Stromal cell of bone marrow (primary cell): ENCODE data around the gene LRP4.

Source experiments
- DNase-seq: peaks from one replicate; pipeline ENCODE4 v3.0.0-alpha.2; 2012; ENCODE audit warnings: low read depth

The LRP4 gene

DNA sequence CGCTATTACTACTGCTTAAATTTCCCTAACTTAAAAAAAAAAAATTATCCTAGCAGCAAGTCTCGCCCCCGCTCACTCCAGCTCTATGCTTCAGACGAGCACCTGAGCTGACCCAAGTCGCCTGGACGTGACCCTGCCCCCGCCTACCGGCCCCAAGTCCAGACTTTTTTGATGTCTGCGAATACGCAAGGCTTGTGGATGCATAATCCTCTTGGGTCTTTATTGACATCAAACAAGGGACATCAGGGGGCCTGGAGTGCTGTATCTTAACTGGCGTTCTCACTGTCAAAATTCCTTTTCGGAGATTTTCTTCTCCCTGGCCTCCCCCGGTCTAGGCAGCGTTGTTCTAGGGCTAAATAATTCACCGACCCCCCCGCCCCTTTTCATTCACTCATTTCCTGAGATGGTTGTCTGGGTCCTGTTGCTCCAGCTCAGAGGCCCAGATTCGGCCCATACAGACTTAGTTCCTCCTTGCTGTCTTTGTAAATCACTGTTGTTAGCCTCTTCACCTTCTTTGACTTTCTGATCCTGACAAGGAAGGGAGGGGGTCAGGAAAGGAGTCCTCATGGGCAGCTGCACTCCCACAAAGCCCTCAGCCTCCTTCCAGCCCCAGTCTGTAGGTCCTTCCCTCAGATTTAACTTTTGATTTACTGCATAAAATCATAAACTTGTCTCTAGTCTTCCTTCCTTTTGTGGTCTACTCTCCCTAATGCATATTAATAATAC lies 601 bp upstream of the LRP4 start:
- DNase-seq, result no peak

DNA sequence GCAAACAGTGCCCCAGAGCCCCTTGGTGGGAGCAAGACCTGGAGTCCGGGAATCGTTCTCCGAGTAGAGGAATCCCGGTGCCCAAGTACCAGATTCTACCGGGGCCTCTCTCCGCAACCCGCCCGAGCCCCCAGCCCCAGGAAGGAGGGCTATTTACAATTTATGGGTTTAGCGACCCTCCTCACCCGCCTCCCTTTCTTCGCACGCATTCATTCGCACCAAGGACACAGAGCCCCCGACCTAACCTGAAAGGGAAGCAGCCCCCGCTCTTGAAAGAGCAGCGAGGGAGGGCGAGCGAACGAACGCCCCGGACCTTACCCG lies 628 bp downstream of the LRP4 start:
- no peak for DNase-seq

DNA sequence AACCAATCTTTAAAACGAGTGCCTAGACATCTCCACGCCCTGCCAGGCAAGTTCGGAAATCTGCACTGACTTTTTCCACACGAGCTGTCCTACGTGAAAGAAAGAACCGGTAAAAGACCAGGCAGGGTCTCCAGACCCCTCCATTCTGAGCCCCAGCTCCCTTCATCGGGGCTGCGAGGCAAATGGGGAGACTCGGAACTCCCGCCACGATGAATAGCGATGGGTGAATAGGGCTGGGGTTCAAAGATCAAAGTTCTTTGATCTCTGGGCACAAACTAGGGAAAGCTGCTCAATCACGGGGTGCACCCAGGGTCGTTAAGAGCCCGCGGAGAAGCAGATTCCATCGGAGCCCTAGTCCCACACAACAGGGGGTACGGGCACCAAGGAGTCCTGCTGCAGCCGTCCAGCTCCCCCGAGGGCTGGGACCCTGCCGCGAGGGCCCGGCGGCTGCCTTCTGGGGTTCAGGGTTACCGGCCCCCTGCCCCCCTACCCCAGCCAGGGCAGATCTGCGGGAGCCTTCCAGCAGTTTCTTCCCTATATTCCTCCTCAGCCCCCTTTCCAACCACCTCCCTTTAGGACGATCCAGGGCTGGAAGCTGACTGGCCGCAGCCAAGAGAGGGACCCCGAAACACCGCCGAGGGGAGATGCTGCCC lies 1.1 kb downstream of the LRP4 start:
- DNase-seq, result no peak

DNA sequence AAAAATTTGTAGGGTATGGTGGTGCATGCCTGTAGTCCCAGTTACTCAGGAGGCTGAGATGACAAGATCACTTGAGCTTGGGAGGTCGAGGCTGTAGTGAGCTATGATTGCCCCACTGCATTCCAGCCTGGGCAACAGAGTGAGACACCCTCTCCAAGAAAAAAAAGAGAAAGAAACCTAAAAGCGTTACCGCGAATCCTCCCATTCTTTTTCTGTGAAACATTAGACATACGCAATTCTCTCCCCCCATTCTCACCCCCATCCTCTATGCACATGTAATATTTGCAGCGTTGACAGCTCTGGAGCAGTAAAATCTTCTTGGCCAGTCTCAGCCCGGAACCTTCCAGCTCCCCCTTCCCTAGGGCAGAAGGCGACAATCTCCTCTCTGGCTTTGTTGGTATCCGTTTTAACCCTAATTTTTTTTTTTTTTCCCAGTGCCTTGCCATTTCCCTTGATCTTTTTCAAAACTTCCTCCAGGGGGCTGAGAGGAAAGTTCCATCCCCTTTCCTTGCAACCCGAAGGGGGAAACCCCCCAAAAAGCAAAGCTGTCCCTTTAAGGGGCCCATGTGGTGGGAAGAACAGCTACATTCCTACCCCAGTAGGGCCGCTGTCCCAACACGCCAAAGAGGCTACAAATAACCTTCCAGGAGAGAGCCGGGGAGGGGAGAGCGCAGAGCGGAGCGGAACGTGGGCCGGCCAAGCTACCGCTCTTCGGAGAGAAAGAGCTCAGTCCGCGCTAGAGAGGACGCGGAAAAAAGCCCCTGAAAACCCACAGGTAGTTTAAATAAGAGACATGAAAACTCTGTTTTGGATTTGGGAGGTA lies 1.9 kb downstream of the LRP4 start:
- DNase-seq, result no peak

DNA sequence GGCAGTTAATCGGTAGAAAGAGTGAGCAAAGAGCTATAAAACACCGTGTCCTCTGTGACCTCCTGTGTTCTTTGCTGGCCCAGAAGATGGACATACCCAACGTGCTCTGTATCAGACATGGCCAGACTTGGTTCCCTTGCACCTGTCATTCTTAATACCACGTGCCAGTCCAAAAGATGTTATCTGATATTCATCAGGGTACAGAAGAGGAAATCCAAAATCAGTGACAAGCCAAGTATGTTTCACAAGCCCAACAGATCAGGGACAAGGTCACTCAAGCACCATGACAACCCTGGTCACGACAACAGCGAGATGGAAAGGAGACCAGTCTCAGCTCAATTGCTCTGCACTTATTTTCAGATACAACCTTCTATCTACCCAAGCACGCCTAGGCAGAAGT lies 3.4 kb downstream of the LRP4 start:
- DNase-seq, result no peak

DNA sequence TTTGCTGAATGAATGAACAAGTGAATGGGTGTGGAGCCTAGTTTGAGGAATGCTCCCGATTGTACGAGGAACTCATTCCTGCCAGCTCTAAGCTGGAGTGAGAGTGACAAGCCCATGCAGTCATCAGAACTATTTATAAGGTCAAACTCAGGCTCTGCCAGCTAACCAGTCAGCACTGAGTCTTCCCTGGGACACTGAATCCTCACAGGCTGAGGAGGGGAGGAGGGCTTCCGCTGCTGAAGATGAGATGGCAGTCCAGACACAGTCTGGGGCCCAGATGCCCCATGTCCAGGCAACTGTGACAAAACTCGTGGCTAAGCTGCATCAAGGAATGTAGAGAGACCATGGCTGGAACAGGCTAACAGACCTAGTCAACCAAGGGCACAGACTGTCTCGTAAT lies 4.0 kb downstream of the LRP4 start:
- no peak for DNase-seq

DNA sequence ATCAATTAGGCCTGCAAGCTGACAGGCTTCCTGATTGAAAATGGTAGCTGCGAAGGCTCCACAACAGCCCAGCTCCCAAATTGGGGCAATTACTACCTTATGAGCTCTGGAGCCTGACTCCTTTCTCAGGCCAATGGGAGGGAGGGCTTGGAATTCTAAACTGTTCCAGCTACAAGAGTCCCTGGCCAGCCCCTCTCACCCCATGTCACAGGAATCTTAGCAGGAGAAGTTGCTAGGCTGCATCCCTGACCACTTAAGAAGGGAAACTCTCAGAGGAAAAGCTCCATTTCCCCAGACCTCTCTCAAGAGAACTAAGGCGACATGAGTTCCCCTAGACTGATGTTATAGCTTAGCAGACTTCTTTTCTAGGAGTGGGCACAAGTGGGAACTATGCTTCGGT lies 4.9 kb downstream of the LRP4 start:
- DNase-seq, result no peak

DNA sequence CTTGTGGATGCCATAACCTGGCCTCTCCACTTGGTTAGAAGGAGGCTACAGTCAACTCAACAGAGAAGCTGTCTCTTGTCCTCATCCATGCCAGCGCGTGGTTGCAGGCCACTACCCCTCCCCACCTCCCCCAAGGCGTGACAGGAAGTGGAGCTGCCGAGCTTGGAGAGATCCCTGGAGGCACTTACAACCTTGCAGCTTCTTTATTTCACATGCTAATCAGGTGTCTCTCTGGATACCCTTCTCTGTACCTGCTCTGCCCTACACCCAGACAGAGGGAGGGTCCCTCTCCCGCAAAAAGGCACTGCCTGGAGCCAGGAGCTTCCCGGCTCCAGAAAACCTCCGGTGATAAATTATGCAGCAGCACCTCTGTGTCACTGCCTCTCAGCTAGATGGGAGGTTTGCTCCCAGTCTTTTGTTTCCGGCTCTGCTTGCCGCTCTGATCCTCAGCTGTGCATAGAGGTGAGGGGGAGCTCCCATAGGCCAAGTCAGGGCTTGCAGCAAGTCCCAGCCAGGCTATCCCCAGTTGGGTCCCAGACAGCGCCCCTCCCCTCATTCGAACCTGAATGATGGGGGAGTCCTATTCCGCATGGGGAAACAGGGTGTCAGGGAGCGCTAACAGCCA lies 5.7 kb downstream of the LRP4 start:
- DNase-seq, result no peak

DNA sequence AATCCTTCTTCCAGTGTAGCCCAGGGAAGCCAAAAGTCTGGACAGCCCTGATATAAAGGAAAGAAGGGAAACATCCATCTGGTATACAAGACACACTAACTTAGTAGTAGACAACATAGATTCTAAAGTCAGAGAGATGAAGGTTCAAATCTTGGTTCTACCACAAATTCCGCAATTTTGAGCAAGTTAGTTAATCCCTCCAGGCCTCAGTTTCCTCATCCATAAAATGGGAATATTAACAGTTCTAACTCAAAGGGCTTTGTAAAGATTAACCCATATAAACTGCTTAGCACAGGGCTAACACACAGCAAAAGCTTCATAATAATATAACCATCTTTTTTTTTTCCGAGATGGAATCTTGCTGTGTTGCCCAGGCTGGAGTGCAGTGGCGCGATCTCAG lies 10.7 kb downstream of the LRP4 start:
- no peak for DNase-seq

DNA sequence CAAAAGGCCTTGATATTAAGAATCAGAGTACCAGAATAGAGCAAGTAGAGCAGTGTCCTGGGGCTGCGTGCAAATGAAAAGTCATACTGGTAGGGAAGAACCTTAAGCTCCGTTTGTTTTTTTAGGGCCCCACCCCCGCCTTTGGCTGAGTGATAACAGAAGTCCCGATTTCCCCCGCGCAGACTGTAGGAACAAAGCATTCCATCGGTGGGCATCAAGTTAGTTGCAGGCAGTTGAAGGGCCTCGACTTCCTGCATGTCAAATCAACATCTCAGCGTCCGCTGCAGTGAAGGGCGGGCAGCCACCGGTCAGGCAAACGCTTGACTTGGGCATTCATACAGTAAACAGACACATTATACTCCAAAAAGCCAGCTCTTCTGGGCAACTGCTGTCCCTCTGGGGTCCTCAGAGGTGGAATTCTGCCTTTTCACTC lies 11.7 kb downstream of the LRP4 start:
- no peak for DNase-seq

DNA sequence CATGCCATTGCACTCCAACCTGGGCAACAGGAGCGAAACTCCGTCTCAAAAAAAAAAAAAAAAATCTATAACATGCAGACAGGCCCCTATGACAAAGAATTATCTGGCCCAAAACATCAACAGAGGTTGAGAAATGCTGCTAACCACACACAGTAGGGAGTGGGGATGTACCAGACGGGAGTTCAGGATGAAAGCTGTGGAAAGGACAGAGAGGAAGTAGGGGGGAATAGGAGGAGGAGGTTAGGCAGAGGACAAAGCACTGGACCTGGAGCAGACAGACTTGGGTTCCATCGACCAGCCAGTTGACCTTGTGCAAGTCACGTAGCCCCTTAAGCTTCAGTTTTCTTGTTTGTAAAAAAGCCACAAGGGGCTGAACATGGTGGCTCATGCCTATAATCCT lies 12.5 kb downstream of the LRP4 start:
- DNase-seq, result no peak

DNA sequence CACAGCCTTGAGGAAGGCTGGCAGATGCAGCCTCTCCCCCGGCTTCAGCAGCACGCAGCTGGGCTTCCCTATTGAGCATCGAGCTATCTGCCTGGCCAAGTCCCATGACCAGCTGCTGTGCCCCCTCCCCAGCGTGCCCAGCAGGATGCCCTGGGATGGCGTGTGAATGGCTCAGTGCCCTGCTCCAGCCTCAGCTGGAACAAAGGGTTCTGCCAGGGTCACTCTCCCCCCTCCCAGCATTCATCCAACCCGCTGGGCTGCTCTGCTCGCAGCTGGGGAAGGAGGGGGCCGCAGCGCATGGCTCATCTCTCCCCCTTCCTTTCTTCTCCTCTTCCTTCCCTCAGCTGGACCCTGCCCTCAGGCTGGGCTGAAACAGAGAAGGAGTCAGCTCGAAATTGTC lies 14.5 kb downstream of the LRP4 start:
- no peak for DNase-seq

DNA sequence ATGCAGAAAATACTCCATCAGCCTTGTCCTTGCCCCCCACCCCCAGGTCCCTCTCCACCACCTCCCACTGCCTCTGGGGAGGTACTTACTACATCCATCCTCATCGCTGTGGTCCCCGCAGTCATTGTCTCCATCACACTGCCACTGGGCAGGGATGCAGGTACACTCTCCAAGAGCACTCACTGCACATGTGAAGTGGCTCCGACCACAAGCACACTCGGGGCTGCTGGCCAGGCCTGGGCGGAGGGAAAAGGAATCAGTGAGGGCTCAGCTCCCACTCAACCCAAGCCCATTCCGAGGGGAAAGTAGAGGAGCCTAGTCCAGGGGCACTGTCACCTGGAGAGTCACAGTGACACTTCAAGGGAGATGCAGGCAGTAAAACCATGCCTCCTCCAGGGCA lies 15.7 kb downstream of the LRP4 start:
- no peak for DNase-seq

DNA sequence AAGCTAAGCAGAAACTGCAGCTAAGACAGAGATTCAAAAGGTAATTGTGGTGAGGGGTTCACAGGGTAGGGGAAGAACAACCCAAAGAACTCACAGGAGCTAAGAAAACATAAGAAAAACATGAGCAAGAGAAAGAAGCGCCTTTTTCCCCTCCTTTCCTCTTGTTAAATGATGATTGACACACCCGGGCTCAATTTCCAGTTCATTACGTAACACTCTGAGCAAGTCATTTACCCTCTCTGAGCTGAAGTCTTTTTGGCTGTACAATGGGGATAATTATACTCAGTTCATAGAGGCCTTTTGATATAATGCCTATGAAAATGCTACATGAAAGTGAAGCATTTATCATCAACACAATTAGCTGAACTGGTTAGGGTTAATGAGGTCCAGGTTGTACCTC lies 17.2 kb downstream of the LRP4 start:
- DNase-seq, result no peak

DNA sequence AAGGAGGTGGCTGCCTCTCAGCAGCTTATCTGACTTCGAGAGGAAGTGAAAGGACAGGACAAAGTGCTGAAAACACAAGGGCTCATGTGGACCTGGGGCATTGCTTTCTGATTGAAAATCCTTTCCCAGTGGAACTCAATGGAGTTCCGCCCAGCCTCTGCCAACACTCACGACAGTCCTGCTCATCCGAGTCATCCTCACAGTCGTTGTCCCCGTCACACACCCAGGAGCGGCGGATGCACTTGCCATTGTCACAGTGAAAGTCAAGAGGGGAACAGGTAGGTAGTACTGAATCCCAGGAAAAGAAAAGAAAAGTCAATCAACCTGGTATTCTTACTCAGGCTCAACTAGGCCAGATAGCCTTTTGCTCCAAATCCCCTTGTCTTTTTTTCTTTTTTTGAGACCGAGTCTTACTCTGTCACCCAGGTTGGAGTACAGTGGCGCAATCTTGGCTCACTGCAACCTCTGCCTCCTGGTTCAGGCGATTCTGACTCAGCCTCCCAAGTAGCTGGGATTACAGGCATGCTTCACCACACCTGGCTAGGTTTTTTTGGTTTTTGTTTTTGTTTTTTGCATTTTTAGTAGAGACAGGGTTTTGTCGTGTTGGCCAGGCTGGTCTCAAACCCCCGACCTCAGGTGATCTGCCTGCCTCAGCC lies 18.1 kb downstream of the LRP4 start:
- no peak for DNase-seq

DNA sequence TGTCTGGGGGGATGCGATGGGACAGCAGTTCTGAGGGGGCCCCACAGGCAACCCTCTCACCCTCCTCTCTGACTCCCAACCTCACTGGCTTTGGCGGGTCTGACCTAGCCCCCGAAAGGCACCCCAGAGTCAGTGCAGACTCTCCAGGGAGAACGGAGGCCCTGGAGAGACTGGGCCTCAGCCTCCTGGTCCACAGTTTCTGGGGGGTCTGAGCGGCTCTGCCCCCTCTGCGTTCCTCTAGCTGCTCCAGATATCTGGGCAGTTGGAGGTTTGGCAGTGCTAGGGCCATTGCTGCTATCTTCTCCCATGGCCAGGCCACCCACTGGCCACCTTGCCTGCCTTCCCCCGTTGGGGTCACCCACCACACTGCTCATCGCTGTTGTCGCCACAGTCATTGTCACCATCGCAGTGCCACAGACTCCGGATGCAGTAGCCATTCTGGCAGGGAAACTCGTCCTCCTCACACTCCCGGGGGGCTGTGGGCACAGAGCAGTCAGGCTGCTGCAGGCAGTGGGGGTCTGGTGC lies 18.8 kb downstream of the LRP4 start:
- no peak for DNase-seq

DNA sequence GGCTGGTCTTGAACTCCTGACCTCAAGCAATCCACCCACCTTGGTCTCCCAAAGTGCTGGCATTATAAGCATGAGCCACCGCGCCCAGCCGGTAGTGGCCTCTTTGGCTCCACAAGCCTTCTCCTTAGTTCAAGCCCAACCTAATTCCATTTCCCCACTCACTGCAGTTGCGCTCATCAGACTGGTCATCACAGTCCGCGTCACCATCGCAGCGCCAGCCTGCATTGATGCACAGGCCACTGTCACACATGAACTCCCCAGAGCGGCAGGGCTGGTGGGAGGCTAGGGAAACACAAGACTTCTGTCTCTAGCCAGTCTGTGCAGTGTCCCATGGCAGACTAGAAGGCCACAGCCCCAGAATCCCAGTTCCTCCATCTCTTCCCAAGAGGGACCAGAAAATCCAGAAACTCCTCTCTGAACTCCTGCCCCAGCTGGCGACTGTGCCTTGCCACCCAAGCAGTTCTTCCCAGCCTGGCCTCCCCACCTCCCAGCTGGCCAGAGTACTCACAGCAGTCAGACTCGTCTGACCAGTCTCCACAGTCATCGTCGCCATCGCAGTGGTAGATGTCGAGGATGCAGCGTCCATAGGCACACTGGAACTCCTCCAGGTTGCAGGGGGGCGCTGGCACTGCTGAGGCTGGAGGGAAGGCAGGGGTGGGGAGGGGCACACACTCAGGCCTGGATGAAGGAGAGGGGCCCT lies 19.8 kb downstream of the LRP4 start:
- no peak for DNase-seq

DNA sequence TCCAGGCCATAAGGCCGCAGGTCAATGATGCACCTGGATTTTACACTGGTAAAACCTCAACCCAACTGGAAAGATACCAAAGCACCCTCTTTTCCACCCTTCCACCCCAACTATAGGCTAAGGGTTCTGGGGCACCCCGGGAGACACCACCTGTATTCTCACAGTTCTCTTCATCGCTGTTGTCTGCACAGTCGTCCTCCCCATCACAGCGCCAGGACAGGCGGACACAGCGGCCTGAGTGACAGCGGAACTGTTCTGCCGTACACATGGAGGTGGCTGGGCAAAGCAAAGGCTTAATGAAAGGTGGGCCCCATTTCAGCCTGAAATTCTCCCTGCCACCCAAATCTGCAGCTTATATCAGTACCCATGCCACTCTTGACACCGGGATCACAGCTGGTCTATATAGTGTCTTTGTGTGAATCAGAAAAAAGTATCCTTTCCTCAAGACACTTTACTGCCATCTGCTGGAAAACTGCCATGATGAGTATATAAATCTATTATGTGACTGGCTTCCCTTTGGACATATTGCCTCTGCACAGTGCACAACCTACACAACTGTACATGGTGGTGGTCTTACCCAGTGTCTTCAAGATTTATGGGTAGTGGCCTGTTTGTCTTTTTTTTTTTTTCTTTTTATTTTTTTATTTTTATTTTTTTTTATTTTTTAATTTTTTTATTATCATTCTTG lies 21.5 kb downstream of the LRP4 start:
- DNase-seq, result no peak

DNA sequence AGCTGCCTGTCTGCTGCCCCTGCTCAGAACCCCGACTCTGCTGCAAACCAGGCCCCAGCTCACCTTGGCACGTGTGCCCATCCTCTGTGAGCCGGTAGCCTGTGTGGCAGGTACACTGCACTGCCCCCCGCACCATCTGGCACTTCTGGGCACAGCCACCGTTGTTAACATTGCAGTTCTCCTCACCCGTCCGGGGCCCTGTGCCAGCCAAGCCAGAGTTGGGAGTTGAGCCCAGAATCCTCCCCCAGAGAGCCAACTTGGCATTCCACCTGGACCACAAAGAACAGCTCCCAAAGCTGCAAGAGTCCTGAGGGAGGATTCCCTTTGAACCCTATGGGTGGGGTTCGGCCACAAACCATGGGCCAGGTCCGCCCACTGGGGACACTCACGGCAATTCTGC lies 22.5 kb downstream of the LRP4 start:
- no peak for DNase-seq

DNA sequence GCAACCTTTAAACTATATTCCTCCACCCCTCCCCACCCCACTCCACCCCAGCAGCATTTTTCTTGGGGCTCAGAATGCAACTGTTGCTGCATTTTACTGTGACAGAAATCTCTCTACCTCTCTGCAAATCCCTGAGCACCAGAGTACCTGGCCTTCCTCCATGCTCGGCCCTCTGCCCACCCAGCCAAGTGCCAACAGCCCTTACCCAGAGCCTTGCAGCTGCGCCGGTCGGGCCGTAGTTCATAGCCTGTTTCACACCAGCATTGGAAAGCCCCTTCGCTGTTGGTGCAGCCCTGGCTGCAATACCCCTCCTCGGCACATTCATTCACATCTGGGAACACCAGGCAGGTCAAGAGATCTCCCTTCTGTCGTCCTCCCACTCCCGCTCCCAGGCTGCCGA lies 23.4 kb downstream of the LRP4 start:
- no peak for DNase-seq

DNA sequence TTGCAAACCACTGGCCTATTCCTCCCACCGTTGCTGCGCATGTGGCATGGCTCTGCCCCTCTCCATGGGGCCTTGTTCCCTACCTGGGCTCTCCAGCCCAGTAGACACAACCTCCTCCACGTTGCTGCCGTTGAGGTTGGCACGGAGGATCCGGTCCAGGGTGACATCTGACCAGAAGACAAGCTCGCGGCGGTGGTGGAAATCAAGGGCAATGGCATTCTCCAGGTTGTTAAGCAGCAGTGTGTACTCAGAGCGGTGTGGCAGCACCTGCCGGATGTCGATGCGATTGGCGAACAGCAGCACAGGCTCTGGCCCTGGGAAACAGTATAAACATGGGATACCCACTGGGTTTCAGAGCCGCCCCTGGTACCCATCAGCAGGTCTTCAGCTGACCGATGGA lies 23.8 kb downstream of the LRP4 start:
- no peak for DNase-seq
